GM19395 (cell line): Measurements from ENCODE around the gene SETMAR.
"Not testable (repeated sequence)": the region's sequence is repeated elsewhere in the genome, so short reads cannot be mapped to it uniquely, and the experiment has no call there.

ENCODE experiments used
- ATAC-seq: cut with Tn5 transposase; IDR thresholded peaks from one replicate; pipeline ENCODE4 v1.9.1; 2021; ENCODE audit warnings: mild to moderate bottlenecking, moderate library complexity; ENCODE audit not compliant: unreplicated experiment

Gene SETMAR

DNA sequence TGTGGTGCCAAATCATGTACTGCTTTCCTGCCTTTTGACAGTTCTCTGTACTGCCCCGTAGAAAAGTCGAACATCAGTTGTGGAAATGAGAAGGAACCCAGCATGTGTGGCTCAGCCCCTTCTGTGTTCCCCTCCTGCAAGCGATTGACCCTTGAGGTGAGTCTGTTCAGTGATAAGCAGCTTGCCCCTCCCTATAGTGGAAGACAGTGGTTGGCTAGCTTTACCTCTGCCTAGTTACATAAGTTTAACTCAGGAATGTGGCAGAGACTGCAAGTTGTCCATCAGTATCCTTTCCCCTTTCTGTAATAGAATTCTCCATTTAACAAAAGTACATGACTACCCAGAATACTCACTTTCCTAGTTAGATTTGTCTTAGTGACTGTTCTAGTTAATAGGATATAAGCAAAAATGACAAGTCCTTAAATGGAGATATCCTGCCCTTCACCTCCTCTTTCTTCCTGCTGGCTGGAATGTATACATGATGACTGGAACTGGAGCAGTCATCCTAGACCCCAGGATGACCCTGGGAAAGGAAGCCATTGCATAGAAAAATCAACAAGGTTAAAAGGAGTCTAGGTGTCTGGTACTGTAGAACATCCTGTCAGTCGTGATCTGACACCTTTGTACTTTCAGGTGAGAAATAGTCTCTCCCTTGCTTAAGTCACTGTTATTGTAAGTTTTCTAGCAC, 10.6 kb downstream of the SETMAR start:
- no peak for ATAC-seq

DNA sequence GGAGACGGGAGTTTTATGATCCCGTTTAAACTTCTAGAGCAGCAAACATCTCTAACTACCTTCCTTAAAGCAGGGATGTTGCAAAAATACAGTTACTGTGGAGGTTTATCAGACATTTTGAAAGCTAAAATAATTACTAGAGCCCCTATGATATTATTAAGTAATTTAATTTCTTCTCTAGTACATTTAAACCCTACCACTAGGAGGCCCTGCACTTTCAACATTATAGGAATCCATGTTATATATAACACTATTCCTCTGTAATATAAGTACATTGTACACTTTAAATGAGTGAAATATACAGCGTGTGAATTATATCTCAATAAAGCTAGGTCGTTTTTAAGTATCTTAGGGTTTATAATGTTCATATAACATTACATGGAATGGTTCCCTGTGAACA, 11.5 kb downstream of the SETMAR start:
- ATAC-seq = no peak

DNA sequence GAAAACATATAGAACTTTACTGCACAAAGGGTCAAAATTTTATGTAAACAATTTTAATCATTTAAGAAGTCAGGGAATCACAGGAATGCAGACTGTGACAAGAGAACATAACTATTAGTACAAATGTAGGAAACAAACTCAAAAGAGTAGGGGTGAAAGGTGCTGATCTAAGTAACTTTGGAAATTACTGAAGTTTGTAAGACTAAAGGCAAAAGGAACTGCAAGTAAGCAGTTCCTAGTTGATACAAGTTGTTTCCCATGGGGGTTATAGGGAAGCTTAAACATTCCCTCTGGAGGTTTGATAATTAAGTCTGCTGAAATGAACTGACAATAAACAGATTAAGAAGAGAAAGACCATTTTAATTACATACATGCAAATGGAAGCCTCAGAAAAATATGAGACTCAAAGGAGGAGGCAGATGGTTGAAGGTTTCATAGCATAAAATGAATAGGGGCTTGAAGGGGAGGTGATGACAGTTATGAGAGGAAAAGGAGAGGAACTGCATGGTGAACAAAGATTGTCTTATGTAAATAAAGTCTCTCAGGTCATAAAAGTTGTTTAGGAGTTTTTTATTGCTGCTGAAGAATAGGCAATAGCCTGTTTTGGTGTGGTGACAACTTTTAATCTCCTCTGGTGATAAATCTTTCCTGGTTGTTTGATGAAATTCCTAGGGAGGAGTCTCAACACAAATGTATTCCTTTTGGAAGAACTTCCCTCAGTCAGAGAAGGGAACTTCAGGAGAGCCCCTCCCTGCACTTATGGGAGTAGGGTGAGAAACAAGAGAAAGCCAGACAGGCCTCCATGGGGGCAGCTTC, 17.1 kb downstream of the SETMAR start:
- no peak for ATAC-seq

DNA sequence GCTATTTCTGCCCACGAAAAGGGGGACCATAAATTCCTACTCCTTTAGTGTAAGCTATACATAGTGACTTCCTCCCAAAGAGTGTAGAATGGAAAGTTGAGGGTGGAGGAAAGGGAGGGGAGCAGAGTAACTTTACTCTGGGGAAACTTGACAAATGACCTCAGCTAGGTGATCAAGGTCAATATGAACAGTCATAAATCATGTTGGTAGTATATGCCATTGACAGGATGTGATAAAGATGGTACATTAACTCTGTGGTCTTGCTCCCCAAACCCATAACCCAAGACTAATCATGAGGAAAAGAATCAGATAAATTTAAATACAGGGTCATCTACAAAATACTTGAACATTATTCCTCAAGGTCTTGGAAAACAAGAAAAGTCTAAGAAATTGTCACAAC, 18.6 kb downstream of the SETMAR start:
- no peak for ATAC-seq

DNA sequence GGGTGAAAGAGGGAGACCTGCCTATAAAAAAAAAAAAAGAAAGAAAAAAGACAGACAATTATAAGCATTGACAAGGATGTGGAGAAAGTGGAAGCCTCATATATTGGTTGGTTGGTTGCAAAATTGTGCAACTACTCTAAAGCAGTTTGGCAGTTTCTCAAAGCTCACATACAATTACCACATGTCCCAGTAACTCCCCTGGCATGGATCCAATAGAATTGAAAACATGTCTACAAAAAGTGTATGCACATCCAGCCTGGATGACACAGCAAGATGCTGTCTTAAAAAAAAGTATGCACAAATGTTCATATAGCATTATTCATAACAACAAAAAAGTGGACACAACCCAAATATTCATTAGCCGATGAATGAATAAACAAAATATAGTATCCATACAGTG, 19.5 kb downstream of the SETMAR start:
- ATAC-seq = no peak

DNA sequence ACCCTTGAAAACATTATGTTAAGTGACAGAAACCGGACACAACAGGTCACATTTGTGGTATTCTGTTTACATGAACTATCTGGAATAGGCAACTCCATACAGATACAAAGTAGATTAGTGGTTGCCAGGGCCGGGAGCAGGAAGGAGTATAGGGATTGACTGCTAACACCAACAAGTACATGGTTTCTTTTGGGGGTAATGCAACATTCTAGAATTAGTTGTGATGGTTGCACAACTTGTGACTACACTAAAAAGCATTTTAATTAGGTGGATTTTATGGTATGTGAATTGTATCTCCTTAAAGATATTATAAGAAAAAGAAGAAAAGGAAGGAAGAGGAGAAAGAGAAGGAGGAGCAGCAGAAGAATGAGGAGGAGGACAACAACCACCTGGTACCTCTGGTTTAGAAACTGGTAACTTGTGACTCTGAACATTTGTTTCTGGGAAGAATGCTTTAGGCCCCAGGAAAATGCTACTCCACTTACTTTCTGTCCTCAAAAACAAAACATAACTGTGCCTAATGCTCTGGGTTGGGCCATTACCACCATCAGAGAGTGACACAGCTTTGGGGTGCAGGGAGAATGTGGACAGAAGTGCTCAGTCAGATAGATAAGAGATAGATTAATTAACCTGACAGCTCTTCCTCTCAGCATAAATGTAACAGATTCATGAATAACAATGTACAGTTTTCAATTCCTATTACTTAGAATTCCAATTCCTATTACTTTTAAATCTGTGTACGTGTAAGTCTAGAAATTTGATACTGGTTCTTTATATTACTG, 20.3 kb downstream of the SETMAR start:
- ATAC-seq = no peak

DNA sequence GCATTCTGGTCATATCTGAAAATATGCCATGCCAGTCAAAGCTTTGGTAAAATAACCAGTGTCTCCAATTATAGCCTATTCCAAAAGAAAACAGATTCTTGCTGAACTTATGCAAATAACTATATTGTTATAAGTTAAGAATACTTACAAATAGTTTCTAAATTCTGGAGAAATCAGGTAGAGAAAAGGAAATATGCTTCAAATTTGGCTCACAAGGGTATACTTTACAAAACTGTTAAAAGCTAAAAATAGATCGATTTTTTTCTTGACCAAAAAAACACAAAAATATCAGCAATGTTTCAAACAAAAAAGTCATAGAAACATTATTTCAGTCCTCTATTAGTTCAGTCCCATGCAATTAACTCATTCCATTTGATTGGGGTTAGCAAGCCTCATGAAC, 23.7 kb downstream of the SETMAR start:
- no peak for ATAC-seq

DNA sequence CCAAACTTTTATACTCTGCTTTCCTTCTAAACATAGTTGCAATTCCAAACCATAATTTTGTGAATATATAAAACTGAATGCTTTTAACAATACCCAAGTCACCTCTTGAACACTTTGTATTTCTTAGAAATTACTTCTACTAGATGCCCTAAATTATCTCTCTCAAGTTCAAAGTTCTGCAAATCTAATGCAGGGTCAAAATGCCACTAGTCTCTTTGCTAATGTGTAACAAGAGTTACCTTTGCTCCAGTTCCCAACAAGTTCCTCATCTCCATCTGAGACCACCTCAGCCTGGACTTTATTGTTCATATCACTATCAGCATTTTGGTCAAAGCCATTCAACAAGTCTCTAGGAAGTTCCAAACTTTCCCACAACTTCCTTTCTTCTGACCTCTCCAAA, 26.6 kb downstream of the SETMAR start:
- not testable (repeated sequence) for ATAC-seq

DNA sequence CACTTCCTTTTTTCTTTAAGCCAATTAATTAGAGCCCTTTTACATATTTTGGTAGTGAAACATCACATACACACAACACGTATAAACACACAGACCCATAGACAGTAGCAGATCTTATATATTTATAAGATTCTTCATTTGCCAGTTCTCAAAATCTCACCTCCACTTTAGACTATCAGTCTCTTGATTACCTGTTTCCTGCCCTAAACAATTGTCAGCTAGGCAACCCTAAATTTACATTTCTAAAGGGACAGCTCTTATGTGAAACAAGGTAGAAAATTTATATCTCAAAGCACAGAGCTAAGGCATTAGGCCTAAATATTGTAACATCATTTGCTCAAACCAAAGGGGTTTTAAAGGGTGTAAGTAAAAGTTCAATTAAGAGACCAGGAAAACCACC, 28.9 kb downstream of the SETMAR start:
- ATAC-seq = no peak

DNA sequence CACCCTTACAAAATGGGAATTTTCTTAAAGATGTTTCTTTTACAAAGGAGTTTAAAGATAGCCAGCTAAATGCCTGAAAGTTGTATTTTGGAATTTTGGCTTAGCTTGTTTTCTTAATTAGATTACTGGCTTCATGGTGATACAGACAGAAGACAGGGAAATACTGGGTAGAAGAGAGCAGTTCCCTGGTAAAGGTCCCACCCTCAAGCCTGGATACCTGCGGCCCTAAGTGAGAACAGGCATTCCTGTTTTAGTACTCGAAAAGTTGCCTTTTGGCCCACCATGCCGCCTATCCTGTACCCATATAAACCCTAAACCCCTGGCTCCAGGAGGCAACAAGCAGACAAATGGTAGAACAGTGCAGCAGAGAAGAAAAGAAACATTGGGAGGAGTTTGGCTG, 29.4 kb downstream of the SETMAR start:
- no peak for ATAC-seq

DNA sequence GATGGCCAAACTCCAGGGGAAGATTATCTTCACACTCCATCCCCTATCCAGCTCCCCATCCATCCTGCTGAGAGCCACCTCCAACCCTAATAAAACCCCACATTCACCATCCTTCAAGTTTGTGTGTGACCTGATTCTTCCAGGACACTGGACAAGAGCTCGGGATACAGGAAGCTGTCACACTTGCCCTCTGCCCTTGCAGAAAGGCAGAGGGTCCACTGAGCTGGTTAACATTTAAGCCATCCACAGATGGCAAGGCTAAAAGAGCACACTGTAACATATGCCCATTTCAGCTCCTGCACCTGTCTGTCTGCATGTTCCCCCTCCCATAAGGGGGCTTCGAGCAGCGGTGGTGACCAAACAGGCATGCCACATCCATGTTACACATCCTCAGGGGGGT, 29.8 kb downstream of the SETMAR start:
- no peak for ATAC-seq

DNA sequence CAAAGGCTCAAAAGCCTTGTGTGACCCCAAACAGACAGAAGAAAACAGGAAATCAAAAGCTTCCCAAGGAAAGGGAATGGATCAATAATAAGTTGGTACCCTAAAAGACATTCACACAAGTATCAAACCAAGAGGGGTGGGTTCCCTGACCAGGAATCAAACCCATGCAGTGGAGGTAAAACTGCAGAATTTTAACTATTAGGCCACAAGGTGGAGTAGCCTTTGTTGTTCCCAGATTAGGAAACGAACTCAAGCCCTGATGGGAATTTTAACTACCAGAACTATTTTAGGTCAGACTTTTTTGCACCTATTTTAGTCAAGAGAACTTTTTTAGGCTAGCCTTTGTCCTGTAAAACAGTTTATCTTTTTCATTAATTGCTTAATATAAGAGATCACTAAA, 31.4 kb downstream of the SETMAR start:
- no peak for ATAC-seq

DNA sequence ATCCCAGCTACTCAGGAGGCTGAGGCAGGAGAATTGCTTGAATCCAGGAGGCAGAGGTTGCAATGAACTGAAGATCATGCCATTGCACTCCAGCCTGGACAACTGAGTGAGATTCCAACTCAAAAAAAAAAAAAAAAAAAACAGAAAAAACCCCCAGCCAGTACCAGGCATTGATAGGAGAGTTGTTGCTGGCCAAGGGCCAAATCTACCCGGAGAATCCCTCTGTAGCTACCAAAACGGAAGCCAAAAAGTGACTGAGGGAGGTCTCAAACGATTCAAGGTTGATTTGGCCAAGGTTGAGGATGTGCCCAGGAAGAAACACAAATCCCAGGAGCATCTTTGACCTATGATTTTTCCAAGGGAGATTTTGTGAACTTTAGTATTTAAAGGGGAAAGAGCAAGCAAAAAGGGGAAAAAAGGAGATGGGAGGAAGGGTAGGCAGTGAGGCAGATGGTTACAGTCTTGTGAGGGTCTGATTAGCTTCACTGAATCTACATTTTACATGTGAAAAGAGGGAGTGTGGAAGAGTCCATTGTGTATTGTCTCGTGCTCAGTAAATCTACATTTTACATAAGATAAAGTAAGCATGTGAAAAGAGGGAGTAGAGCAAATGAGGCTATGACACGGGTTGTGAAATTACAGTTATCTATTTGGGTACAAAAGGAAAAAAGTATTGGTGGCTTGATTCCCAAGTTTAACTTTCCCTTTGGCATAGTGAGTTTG, 32.8 kb downstream of the SETMAR start:
- ATAC-seq = no peak

DNA sequence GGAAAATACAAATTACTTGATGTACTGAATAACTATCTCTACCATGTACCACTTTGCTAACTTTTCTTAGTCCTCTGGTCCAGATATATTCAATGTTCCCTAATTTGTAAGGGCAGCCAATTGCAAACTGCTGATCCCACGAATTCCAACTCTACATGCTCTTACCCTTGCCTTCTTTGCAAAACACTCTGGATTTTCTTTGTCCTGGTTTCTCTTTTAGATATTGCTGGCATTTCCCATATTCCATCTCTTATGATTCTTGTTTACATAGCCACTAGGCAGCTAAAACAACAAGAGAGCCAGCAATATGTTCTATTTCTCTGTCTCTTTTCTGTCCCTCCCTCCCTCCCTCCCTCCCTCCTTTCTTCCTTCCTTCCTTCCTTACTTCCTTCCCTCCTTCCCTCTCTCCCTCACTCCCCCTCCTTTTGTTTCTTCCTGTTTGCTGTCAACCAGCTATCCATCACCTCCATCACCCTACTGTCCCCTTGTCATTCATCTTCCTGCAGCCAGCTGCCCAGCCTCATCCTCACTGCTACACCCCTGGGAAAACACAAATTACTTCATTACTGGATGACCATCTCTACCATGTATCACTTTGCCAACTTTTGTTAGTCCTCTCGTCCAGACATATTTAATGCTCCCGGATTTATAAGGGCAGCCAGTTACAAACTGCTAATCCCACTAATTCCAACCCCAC, 33.8 kb downstream of the SETMAR start:
- ATAC-seq = no peak

DNA sequence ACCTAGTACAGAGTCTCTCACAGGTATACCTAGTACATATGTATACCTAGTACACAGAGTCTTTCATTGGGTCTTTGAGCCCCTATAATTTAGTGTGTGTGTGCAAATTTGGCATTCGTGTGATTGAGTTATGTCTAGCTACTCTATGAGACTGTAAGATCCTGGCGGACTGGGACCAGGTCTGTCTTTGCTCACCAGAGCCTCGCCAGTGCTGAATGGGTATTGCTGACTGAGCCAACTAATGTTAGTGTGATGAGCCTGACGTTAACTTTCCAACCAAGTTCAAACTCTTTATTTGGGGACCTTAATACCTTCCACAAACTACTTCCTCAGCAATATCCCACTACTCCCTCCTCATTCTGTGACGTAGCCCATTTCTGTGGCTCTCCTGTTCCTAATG, 35.6 kb downstream of the SETMAR start:
- no peak for ATAC-seq

DNA sequence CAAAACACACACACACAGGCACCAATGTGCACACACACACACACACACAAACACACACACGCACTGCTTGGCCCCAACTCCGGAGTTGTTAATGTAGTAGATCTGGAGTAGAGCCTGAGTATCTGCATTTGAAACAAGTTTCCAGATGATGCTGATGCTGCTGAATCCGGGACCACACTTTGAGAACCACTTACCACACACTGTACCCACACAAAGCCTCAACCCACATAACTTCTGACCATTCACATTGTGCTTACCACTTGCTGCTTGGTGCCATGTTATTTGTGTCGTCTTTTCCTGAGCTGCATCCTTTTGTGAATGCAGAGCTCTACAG, 36.9 kb downstream of the SETMAR start:
- ATAC-seq = no peak

DNA sequence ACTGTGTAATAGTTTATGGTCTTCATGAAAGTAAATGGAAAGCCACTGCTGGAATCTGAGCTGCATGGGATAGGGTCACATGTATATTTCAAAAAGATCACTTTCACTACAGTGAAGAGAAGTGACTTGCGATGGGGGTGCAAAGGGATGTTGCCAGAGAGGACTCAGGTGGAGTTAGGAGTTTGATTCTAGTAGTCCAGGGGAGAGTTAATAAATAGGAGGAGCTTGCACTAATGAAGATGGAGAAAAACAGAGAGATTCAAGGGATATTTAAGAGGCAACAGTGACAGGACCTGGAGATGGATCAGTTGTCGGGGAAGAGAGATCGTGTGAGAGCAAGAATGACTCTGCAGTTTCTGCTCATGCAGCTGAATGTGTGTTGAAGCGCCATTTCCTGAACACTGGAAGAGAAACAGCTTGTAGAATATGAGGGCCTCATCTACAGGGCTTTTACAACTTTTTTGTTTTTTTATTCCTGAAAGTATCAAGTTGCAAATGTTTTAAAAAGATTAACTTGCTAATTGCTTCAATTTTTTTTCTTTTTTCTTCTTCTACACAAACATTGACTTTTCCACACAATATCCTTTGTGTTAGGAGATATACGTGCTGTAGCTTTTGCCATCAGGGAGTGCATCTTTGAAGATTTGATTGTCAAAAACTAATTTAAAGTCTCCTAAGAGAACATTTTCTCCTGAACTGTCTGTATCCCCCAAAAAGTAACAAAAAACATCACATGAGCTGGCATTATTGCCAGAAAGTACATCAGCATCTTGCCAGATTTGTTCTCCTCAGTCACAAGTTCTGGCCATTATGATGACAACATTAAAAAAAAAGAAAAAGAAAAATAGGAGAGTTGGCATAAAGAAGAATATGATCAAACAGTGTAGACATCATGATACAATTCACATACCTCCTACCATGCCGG, 37.5 kb downstream of the SETMAR start:
- ATAC-seq = no peak

DNA sequence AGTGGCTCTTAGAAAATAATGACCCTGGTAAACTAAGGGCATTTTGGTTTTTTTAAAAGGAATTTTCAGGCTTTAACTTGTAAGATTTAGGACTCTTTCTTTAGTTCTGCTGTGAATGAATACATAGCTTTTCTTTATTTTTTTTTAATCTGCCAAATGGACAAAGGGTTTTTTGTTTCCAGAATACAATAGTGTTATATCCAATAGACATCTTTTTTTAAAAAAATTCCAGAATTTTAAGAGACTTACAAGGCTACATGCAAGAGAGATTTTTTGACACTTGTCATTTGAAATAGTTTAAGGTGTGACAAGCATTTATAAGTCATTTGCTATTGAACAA, 38.1 kb downstream of the SETMAR start:
- no peak for ATAC-seq

DNA sequence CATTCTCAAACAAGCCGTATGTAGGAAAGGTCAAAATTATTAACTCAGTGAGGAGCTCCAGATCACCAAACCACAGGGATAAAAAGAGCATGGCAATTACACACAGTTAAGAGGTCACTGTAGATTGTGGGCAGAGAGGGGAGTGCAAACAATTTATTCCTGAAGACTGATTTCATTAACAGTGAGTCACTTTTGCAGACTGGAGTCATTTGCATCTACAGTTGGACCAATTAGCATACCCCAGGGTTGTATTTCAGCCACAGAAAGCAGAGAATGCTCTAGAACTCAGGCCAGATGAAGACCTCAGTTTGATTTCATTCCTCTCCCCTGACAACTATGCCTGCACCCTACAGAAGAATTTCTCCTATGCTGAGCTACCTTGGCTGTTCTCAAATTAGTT, 40.1 kb downstream of the SETMAR start:
- ATAC-seq = no peak

DNA sequence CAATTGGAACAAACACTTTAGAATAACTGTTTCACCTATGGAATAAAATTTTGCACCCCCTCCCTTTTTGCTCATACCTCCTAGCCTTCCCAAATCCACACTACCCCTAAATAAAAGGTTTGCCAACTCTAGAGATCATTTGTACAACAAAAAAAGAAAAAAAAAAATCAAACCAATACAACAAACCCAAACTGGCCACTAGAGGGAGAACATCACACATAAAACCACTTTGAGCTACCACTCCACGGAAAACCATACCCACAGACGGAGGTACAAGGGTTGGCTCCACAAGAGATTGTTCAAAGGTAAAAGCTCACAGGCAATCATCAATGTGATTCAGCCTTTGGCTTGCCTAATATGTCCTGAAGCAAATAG, 47.6 kb downstream of the SETMAR start:
- ATAC-seq = peak; percentile 93
